ENCODE data around the gene PALLD. TPM values are rescaled to one million over a fixed set of nuclear protein-coding genes. Genes with fewer than 3 reads are reported as not detected.
"Not testable (repeated sequence)": the region's sequence is repeated elsewhere in the genome, so short reads cannot be mapped to it uniquely, and the experiment has no call there.

The PALLD gene
- total and polyA plus RNA-seq, 2 donors = 24.3 to 83.0 TPM

GRCh38 chr4:168924667-168925066, 427.8 kb downstream of the PALLD start:
- DNase-seq (ENCODE audit: low read depth in 6 of 9, low spot score in 9 of 9) = no peak
- WGBS = 98% methylated on average over 2 of the region's 2 CpGs
- H3K27me3 ChIP-seq (ENCODE audit: control insufficient read depth in 2 of 2, insufficient read depth in 1 of 2, low read length in 1 of 2) = no peaks in the 10 kb centered on the region
- peaks cover 8 to 34% of the 10 kb centered on the region in 2 donors for H3K36me3 ChIP-seq (ENCODE audit: control insufficient read depth in 2 of 2, insufficient read depth in 2 of 2, low read length in 1 of 2)
- no peaks in the 10 kb centered on the region for H3K9me3 ChIP-seq (ENCODE audit: control insufficient read depth in 2 of 2, insufficient read depth in 1 of 2, low read length in 1 of 2)
- no peak overlapping the region for H3K27ac ChIP-seq (ENCODE audit: low read depth in 1 of 2, low read length in 1 of 2)
- no peak overlapping the region for H3K4me3 ChIP-seq (ENCODE audit: low read length in 2 of 2)
- H3K4me1 ChIP-seq (ENCODE audit: control insufficient read depth in 2 of 2, insufficient read depth in 2 of 2, low read length in 2 of 2) = no peaks in the 10 kb centered on the region

- no peak overlapping the region for H3K4me3 ChIP-seq (ENCODE audit: low read length in 2 of 2)
- no peaks in the 10 kb centered on the region for H3K27me3 ChIP-seq (ENCODE audit: control insufficient read depth in 2 of 2, insufficient read depth in 1 of 2, low read length in 1 of 2)
- H3K4me1 ChIP-seq (ENCODE audit: control insufficient read depth in 2 of 2, insufficient read depth in 2 of 2, low read length in 2 of 2) = no peaks in the 10 kb centered on the region
- peaks cover 0 to 5% of the 10 kb centered on the region in 2 donors for H3K9me3 ChIP-seq (ENCODE audit: control insufficient read depth in 2 of 2, insufficient read depth in 1 of 2, low read length in 1 of 2)
- peaks cover 8 to 34% of the 10 kb centered on the region in 2 donors for H3K36me3 ChIP-seq (ENCODE audit: control insufficient read depth in 2 of 2, insufficient read depth in 2 of 2, low read length in 1 of 2)
- DNase-seq (ENCODE audit: low read depth in 6 of 9, low spot score in 9 of 9) = no peak
- H3K27ac ChIP-seq (ENCODE audit: low read depth in 1 of 2, low read length in 1 of 2) = no peak overlapping the region
- 96% methylated on average over 5 of the region's 5 CpGs for WGBS
Observed at GRCh38 chr4:168925789-168926490, 429.1 kb downstream of the PALLD start.

GRCh38 chr4:168928346-168928745, 431.5 kb downstream of the PALLD start:
- H3K4me3 ChIP-seq (ENCODE audit: low read length in 2 of 2) = no peak overlapping the region
- 98% methylated on average over 2 of the region's 2 CpGs for WGBS
- H3K27ac ChIP-seq (ENCODE audit: low read depth in 1 of 2, low read length in 1 of 2) = no peak overlapping the region
- no peaks in the 10 kb centered on the region for H3K27me3 ChIP-seq (ENCODE audit: control insufficient read depth in 2 of 2, insufficient read depth in 1 of 2, low read length in 1 of 2)
- DNase-seq (ENCODE audit: low read depth in 6 of 9, low spot score in 9 of 9) = no peak
- H3K4me1 ChIP-seq (ENCODE audit: control insufficient read depth in 2 of 2, insufficient read depth in 2 of 2, low read length in 2 of 2) = no peaks in the 10 kb centered on the region
- H3K9me3 ChIP-seq (ENCODE audit: control insufficient read depth in 2 of 2, insufficient read depth in 1 of 2, low read length in 1 of 2) = peaks cover 2 to 13% of the 10 kb centered on the region in 2 donors
- H3K36me3 ChIP-seq (ENCODE audit: control insufficient read depth in 2 of 2, insufficient read depth in 2 of 2, low read length in 1 of 2) = peaks cover 8 to 27% of the 10 kb centered on the region in 2 donors

- WGBS = 98% methylated on average over 3 of the region's 3 CpGs
- H3K4me1 ChIP-seq (ENCODE audit: control insufficient read depth in 2 of 2, insufficient read depth in 2 of 2, low read length in 2 of 2) = no peaks in the 10 kb centered on the region
- H3K27me3 ChIP-seq (ENCODE audit: control insufficient read depth in 2 of 2, insufficient read depth in 1 of 2, low read length in 1 of 2) = no peaks in the 10 kb centered on the region
- peaks cover 2 to 13% of the 10 kb centered on the region in 2 donors for H3K9me3 ChIP-seq (ENCODE audit: control insufficient read depth in 2 of 2, insufficient read depth in 1 of 2, low read length in 1 of 2)
- H3K27ac ChIP-seq (ENCODE audit: low read depth in 1 of 2, low read length in 1 of 2) = no peak overlapping the region
- DNase-seq (ENCODE audit: low read depth in 6 of 9, low spot score in 9 of 9) = no peak
- H3K4me3 ChIP-seq (ENCODE audit: low read length in 2 of 2) = no peak overlapping the region
- H3K36me3 ChIP-seq (ENCODE audit: control insufficient read depth in 2 of 2, insufficient read depth in 2 of 2, low read length in 1 of 2) = peaks cover 8 to 27% of the 10 kb centered on the region in 2 donors
Observed at GRCh38 chr4:168928875-168929274, 432.0 kb downstream of the PALLD start.

GRCh38 chr4:168930413-168931196, 433.8 kb downstream of the PALLD start:
- Histone ChIP-seq H3K36me3 (ENCODE audit: control insufficient read depth in 2 of 2, insufficient read depth in 2 of 2, low read length in 1 of 2) (peaks cover 8 to 15% of the 10 kb centered on the region in 2 donors), H3K9me3 (ENCODE audit: control insufficient read depth in 2 of 2, insufficient read depth in 1 of 2, low read length in 1 of 2) (peaks cover 2 to 19% of the 10 kb centered on the region in 2 donors)
- 98% methylated on average over 6 of the region's 6 CpGs for WGBS

GRCh38 chr4:168931215-168931650, 434.4 kb downstream of the PALLD start:
- no peaks in the 10 kb centered on the region for H3K4me1 ChIP-seq (ENCODE audit: control insufficient read depth in 2 of 2, insufficient read depth in 2 of 2, low read length in 2 of 2)
- no peak for DNase-seq (ENCODE audit: low read depth in 6 of 9, low spot score in 9 of 9)
- H3K27me3 ChIP-seq (ENCODE audit: control insufficient read depth in 2 of 2, insufficient read depth in 1 of 2, low read length in 1 of 2) = no peaks in the 10 kb centered on the region
- peaks cover 2 to 19% of the 10 kb centered on the region in 2 donors for H3K9me3 ChIP-seq (ENCODE audit: control insufficient read depth in 2 of 2, insufficient read depth in 1 of 2, low read length in 1 of 2)
- no peak overlapping the region for H3K27ac ChIP-seq (ENCODE audit: low read depth in 1 of 2, low read length in 1 of 2)
- H3K36me3 ChIP-seq (ENCODE audit: control insufficient read depth in 2 of 2, insufficient read depth in 2 of 2, low read length in 1 of 2) = peaks cover 5 to 10% of the 10 kb centered on the region in 2 donors
- no peak overlapping the region for H3K4me3 ChIP-seq (ENCODE audit: low read length in 2 of 2)

More at GRCh38 chr4:168930413-168931196, 433.8 kb downstream of the PALLD start:
- no peak overlapping the region for H3K4me3 ChIP-seq (ENCODE audit: low read length in 2 of 2)
- no peaks in the 10 kb centered on the region for H3K4me1 ChIP-seq (ENCODE audit: control insufficient read depth in 2 of 2, insufficient read depth in 2 of 2, low read length in 2 of 2)
- no peaks in the 10 kb centered on the region for H3K27me3 ChIP-seq (ENCODE audit: control insufficient read depth in 2 of 2, insufficient read depth in 1 of 2, low read length in 1 of 2)
- no peak for DNase-seq (ENCODE audit: low read depth in 6 of 9, low spot score in 9 of 9)
- H3K27ac ChIP-seq (ENCODE audit: low read depth in 1 of 2, low read length in 1 of 2) = no peak overlapping the region

- no peak overlapping the region for H3K4me3 ChIP-seq (ENCODE audit: low read length in 2 of 2)
- no peaks in the 10 kb centered on the region for H3K27me3 ChIP-seq (ENCODE audit: control insufficient read depth in 2 of 2, insufficient read depth in 1 of 2, low read length in 1 of 2)
- peaks cover 2 to 19% of the 10 kb centered on the region in 2 donors for H3K9me3 ChIP-seq (ENCODE audit: control insufficient read depth in 2 of 2, insufficient read depth in 1 of 2, low read length in 1 of 2)
- H3K27ac ChIP-seq (ENCODE audit: low read depth in 1 of 2, low read length in 1 of 2) = no peak overlapping the region
- H3K36me3 ChIP-seq (ENCODE audit: control insufficient read depth in 2 of 2, insufficient read depth in 2 of 2, low read length in 1 of 2) = peaks cover 4 to 7% of the 10 kb centered on the region in 2 donors
- H3K4me1 ChIP-seq (ENCODE audit: control insufficient read depth in 2 of 2, insufficient read depth in 2 of 2, low read length in 2 of 2) = no peaks in the 10 kb centered on the region
- no peak for DNase-seq (ENCODE audit: low read depth in 6 of 9, low spot score in 9 of 9)
Observed at GRCh38 chr4:168932138-168932537, 435.3 kb downstream of the PALLD start.

GRCh38 chr4:168933423-168933822, 436.6 kb downstream of the PALLD start:
- Histone ChIP-seq H3K27ac (ENCODE audit: low read depth in 1 of 2, low read length in 1 of 2) (no peak overlapping the region), H3K4me3 (ENCODE audit: low read length in 2 of 2) (no peak overlapping the region), H3K36me3 (ENCODE audit: control insufficient read depth in 2 of 2, insufficient read depth in 2 of 2, low read length in 1 of 2) (peaks cover 0 to 1% of the 10 kb centered on the region in 2 donors), H3K27me3 (ENCODE audit: control insufficient read depth in 2 of 2, insufficient read depth in 1 of 2, low read length in 1 of 2) (no peaks in the 10 kb centered on the region), H3K9me3 (ENCODE audit: control insufficient read depth in 2 of 2, insufficient read depth in 1 of 2, low read length in 1 of 2) (peaks cover 2 to 19% of the 10 kb centered on the region in 2 donors), H3K4me1 (ENCODE audit: control insufficient read depth in 2 of 2, insufficient read depth in 2 of 2, low read length in 2 of 2) (no peaks in the 10 kb centered on the region)
- DNase-seq (ENCODE audit: low read depth in 6 of 9, low spot score in 9 of 9) = no peak

GRCh38 chr4:168937473-168937872, 440.6 kb downstream of the PALLD start:
- not testable (repeated sequence) for H3K4me1 ChIP-seq (ENCODE audit: control insufficient read depth in 2 of 2, insufficient read depth in 2 of 2, low read length in 2 of 2); H3K27me3 ChIP-seq (ENCODE audit: control insufficient read depth in 2 of 2, insufficient read depth in 1 of 2, low read length in 1 of 2); H3K36me3 ChIP-seq (ENCODE audit: control insufficient read depth in 2 of 2, insufficient read depth in 2 of 2, low read length in 1 of 2); H3K4me3 ChIP-seq (ENCODE audit: low read length in 2 of 2); H3K9me3 ChIP-seq (ENCODE audit: control insufficient read depth in 2 of 2, insufficient read depth in 1 of 2, low read length in 1 of 2); DNase-seq (ENCODE audit: low read depth in 6 of 9, low spot score in 9 of 9); H3K27ac ChIP-seq (ENCODE audit: low read depth in 1 of 2, low read length in 1 of 2)
- 98% methylated on average over 3 of the region's 3 CpGs for WGBS
